ENCODE measurements around the gene NOP9. TPM values are rescaled to one million over a fixed set of nuclear protein-coding genes. Genes with fewer than 3 reads are reported as not detected.

The NOP9 gene
- total and polyA plus RNA-seq, 9 of the 15 experiments (the other 6 are each of a cell fraction or from before 2014, with no cell fraction given), result 1.0 to 27.9 (median 15.1) TPM

- no peaks in the 10 kb centered on the region for H3K9me1 ChIP-seq (ENCODE audit: control insufficient read depth, insufficient read depth, low read length)
- ATAC-seq (peak; percentile 92), FAIRE-seq (peak; percentile 82), DNase-seq (ENCODE audit: extremely low read depth in 1 of 4, low spot score in 3 of 4) (peak; percentile 42 to 62 (median 52))
- H3K4me1 ChIP-seq (replicated peaks in 1 of 2; ENCODE audit: control insufficient read depth in 2 of 2, insufficient read depth in 2 of 2, low read length in 2 of 2), result peaks cover 0 to 4% of the 10 kb centered on the region in 2 experiments; a peak in 2 of 5 replicates
- no peaks in the 10 kb centered on the region for H3K27me3 ChIP-seq (ENCODE audit: control insufficient read depth in 2 of 2, insufficient read depth in 2 of 2, low read length in 2 of 2)
- H4K20me1 ChIP-seq (replicated peaks; ENCODE audit: control insufficient read depth, insufficient read depth, low read length), result no peaks in the 10 kb centered on the region
- WGBS (ENCODE audit: insufficient coverage, low coverage, missing lambda C conversion rate), result 51% methylated on average over 5 of the region's 6 CpGs
- CTCF ChIA-PET (ENCODE audit: low intra/inter-chr PET ratio), result interaction anchor here (1.2 kb wide), 1 partner anchor 65 kb away, joined by 5 read pairs; the partner anchor contains the start of gene TINF2
- 0 out of 4 replicates have a peak within 1 kb of the TSS, but pooled peaks of 1 of the 2 experiments have one; percentile 7 for H3K9ac ChIP-seq (ENCODE audit: insufficient read depth in 1 of 2, low read depth in 2 of 2, low read length in 2 of 2)
- H3K9me3 ChIP-seq (replicated peaks; ENCODE audit: control insufficient read depth, insufficient read depth, low read depth, low read length), result no peaks in the 10 kb centered on the region
- intact Hi-C loops (cut with micrococcal nuclease) (no loop called here), in situ Hi-C loops (cut with MboI) (no loop called here)
- POLR2A ChIA-PET, result interaction anchor here (0.5 to 1.8 kb wide), 11 partner anchors 8 to 468 kb away, joined by 3 to 6 read pairs (median 3); partner anchors contain the start of gene TINF2
- H2AFZ ChIP-seq (ENCODE audit: low read depth, low read length), result no peak within 1 kb of the TSS
- no peak within 1 kb of the TSS for H3K27ac ChIP-seq (ENCODE audit: extremely low read depth, low read depth, low read length)
- no peak within 1 kb of the TSS for H3K4me2 ChIP-seq (ENCODE audit: insufficient read depth, low read length)
- H3K4me3 ChIP-seq, result no peak within 1 kb of the TSS
- H3K36me3 ChIP-seq (ENCODE audit: control insufficient read depth, insufficient read depth, low read length), result peaks cover 71% of the 10 kb centered on the region; the same call in 2 of the 3 replicates
- H3K79me2 ChIP-seq (ENCODE audit: control insufficient read depth, insufficient read depth, low read length), result no peaks in the 10 kb centered on the region
- BruUV-seq (replicated peaks), result no TSS peak
- TF ChIP-seq RBM14 (IDR thresholded peaks at IDR 0.05; ENCODE audit: borderline replicate concordance, insufficient read depth, low read depth, low read length) (no peak), CREB1 (IDR thresholded peaks at IDR 0.05) (no peak), CREB1 (CRISPR knock-in tag; IDR thresholded peaks at IDR 0.05) (no peak), ZNF12 (CRISPR knock-in tag; IDR thresholded peaks at IDR 0.05) (no peak), FOXK1 (CRISPR knock-in tag; IDR thresholded peaks at IDR 0.05; ENCODE audit: borderline replicate concordance) (no peak), SMC3 (conservative IDR thresholded peaks at IDR 0.05; ENCODE audit: insufficient read depth, low read depth, low read length) (0 out of 2 replicates have a peak, but pooled peaks have one; percentile 30), ZNF184 (CRISPR knock-in tag; IDR thresholded peaks at IDR 0.05) (no peak), CHCHD3 (CRISPR knock-in tag; IDR thresholded peaks at IDR 0.05) (no peak), SMAD4 (CRISPR knock-in tag; conservative IDR thresholded peaks at IDR 0.05) (no peak), UBTF (IDR thresholded peaks at IDR 0.05; ENCODE audit: borderline replicate concordance in 1 of 2, low read depth in 2 of 2, low read length in 2 of 2) (no peak), NR4A1 (CRISPR knock-in tag; IDR thresholded peaks at IDR 0.05) (no peak), NR4A1 (tag; IDR thresholded peaks at IDR 0.05) (no peak), MEF2D (tag; conservative IDR thresholded peaks at IDR 0.05; ENCODE audit: low read depth) (no peak), NR2F6 (CRISPR knock-in tag; IDR thresholded peaks at IDR 0.05) (no peak), CREM (IDR thresholded peaks at IDR 0.05; ENCODE audit: low read depth) (peak; percentile 6; the same call in 1 of the 2 replicates)
- TF ChIP-seq, protein P1, sequence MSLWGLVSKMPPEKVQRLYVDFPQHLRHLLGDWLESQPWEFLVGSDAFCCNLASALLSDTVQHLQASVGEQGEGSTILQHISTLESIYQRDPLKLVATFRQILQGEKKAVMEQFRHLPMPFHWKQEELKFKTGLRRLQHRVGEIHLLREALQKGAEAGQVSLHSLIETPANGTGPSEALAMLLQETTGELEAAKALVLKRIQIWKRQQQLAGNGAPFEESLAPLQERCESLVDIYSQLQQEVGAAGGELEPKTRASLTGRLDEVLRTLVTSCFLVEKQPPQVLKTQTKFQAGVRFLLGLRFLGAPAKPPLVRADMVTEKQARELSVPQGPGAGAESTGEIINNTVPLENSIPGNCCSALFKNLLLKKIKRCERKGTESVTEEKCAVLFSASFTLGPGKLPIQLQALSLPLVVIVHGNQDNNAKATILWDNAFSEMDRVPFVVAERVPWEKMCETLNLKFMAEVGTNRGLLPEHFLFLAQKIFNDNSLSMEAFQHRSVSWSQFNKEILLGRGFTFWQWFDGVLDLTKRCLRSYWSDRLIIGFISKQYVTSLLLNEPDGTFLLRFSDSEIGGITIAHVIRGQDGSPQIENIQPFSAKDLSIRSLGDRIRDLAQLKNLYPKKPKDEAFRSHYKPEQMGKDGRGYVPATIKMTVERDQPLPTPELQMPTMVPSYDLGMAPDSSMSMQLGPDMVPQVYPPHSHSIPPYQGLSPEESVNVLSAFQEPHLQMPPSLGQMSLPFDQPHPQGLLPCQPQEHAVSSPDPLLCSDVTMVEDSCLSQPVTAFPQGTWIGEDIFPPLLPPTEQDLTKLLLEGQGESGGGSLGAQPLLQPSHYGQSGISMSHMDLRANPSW (CRISPR knock-in tag; IDR thresholded peaks at IDR 0.05), result no peak
Observed at GRCh38 chr14:24307575-24308341, 8.1 kb downstream of the NOP9 start, which contains the start of gene CIDEB. TSS of gene CIDEB (minus strand) at chr14:24307977. CDS start at chr14:24307858, 119 bp downstream.
